Activated CD8-positive, alpha-beta memory T cell treated with anti-CD3 and anti-CD28 coated beads for 1 hour (primary cell): ENCODE measurements around the gene HAPLN2.
"Not testable (repeated sequence)": the region's sequence is repeated elsewhere in the genome, so short reads cannot be mapped to it uniquely, and the experiment has no call there.

Experiments used
- DNase-seq, 2 donors: peaks; one replicate each; pipeline ENCODE4 v3.0.0-alpha.2; 2020; ENCODE audit warnings: low read depth in 1 of 2; ENCODE audit errors: extremely low read depth in 1 of 2

HAPLN2 gene

DNA sequence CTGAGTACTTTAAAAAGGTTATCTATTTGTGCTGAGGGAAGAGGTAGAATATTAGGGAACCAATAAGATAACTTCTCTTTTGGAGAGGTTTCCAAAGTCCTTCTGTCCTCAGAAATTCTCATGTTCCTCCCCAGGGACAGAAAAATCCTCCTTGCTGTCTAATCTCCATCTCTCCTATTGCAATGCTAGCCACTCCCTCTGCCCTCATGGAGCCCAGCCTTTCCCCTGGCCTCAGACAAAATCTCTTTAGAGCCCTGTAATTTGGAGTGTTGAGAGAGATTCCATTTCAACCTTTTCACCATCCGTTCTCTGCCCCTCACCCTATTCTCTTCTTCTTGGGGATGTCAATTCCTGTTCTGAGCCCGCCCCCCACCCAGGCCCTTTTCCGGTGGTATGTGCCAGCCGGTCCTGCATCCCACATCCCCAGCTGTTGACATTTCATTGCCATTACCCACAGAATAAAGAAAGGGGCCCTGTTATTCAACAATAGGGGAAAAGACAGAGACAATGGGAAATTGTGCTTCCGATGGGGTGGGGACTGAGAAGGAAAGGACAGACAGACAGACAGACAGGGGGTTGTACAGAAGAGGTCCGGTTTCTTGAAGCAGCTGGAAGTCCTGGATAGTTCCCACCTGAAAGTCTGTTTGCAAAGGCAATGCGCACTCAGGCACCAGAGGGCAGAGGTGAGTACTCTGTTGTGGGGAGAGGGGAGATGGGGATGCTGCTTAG lies at the start of gene HAPLN2:
HAPLN2 (plus strand) TSS at position 563 of the 729 bp plus-strand sequence. CDS start 4,076 bp downstream, outside the sequence.
- no peak for DNase-seq

DNA sequence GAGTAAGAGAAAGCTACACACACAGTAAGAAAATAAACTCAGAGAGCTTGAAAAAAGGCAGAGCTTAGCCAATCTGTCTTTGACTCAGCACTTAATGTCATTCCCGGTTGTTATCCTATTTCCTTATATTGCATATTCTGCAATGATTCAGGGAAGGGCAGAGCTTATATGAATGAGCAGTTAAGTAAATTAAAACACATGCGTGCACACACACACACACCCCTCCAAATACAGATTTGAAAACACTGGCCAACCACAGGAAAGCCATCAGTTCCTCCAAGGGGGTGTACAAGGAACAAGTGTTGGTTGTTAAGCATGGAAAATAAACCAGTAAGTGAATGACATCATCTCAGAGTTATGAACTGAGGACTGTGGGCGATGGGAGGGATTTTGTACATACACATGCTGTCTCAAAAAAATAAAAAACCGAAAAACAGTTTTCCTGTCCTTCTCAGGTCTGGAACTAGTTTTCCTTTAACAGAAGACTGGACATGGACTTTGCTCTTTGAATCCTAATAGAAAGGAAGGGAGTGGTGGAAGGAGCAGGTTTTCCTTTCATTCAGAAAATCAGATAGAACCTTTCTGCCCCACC lies 47.9 kb upstream of the HAPLN2 start:
- DNase-seq = no peak

DNA sequence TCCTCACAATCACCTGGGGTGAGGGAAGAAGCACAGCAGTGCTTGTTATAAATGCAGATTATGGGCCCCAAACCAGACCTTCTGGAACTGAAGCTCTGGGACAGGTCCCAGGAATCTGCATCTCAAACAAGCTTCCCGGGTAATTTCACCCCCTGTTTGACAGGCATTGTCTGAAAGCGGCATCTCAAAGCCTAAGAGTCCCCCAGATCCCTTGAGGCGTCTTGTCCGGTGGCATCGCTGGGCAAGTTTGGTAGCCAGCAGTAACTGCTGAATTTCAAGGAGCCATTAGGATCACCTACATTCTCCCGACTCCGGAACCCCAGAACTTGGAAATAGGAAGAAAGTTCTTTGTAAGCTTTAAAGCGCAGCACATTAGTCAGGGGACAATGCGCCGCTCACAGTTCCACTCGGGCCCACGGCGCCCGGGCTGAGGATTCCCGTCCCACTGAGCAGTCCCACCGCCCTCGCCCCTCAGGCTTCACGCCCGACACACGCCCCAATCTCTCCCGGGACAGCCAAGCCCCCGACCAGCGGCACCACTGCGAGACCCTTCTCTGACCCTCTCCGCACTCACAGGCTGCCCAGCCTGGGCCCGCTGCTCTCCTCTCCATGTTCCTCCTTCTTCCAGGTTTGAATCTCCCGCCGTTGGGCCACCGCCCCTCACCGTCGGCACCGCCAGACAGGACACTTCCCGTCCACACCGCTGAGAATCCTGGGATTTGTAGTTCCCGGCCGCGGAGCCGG lies 47.1 kb upstream of the HAPLN2 start, which contains the start of gene IQGAP3:
IQGAP3 (minus strand) TSS at position 647 of the 744 bp plus-strand sequence; CDS start at position 611, 36 bp downstream.
- DNase-seq = peak; percentile 27 to 49

DNA sequence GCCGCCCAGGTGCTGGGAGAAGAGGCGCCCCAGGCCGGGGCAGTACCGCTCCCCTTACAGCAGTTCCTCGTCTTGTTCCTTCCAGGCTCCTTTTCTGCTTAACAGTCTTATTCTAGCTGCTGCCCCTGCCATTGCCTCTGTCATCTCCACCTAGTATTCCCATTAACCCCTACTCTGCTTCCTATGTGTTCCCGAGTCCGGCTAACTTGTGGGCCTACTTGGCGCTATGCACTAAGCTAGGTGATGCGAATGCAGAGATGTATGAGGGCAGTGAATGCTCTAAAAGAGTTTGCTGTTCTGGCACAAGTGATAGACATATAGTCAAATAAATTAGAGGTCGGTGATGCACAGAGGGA lies 46.6 kb upstream of the HAPLN2 start:
- DNase-seq = no peak

DNA sequence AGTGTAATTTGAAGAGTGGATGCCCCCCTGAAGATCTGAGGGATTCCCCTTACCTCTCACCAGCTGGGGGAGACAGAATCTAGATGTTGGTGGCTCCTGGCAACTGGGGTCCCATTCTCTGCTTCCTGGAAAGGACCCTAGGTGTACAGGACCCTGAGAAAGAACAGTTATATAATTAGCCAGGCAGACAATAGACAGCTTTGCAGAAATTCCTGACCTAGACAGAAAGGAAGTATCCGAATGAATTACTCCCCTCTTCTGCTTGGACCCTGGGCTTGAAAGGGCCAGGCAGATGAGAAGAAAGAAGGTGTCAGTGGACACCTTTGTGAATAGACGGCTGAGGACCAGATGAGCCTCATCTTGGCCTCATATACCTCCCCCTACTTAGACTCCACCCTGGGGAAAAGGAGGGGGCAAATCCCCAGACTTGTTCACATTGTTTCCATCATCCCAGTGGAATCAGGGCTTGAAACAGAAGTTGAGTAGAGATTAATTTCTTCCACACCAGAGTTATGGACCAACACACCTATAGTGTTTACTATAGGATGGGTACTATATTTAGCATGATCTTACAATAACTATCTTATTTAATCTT lies 45.1 kb upstream of the HAPLN2 start:
- no peak for DNase-seq

DNA sequence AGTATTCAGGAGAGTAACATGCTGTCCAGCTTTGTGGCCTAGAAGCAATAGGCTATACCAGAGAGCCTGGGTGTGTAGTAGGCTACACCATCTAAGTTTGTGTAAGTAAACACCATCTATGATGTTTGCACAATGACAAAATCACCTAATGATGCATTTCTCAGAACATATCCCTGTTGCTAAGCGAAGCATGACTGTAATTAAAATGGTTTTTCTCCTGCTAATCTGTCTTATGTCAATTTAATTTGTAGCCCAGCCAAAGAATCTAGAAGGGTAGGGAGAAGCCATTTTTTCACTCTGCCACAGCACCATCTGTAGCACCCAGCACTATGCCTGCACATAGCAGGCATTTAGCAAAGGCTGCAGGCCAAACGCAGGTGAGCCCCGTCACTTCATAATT lies 41.7 kb upstream of the HAPLN2 start:
- DNase-seq = no peak

DNA sequence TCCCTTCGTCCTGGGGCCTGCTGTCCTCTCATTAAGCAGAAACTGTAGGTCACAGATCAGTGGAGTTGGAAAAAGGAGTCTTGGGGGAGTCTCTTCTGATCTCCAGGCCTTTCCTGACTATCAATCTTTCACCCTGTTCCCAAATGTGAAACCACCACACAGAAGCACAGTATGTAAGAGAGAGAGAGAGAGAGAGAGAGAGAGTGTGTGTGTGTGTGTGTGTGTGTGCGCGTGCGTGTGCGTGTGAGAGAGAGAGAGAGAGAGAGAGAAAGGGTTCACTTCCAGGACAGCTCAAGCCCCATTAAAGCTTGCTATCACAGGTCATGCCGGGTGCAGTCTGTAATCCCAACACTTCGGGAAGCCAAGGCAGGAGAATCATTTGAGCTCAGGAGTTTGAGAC lies 41.2 kb upstream of the HAPLN2 start:
- DNase-seq = no peak

DNA sequence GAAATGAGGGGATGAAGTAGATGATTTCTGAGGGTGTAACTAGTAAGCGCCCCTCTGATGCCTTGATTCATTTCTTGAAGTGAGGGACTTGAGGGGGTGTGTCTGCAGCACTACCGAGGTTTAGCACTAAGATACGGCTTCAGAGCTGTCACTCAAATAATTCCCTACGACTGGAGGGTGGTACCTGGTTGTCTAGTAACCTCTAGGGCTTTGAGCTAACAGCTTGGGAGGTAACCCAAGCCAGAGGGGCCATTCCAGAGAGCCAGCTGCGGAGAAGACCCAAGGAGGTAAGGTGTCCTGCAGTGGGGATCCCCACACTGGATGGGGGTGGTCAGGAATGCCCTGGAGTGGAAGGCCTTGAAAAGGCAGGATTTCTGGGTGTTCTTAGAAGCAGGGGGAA lies 39.7 kb upstream of the HAPLN2 start, which contains the start of gene TTC24:
TTC24 (plus strand) TSS at position 252 of the 400 bp plus-strand sequence. CDS start 1,642 bp downstream, outside the sequence.
- no peak for DNase-seq

DNA sequence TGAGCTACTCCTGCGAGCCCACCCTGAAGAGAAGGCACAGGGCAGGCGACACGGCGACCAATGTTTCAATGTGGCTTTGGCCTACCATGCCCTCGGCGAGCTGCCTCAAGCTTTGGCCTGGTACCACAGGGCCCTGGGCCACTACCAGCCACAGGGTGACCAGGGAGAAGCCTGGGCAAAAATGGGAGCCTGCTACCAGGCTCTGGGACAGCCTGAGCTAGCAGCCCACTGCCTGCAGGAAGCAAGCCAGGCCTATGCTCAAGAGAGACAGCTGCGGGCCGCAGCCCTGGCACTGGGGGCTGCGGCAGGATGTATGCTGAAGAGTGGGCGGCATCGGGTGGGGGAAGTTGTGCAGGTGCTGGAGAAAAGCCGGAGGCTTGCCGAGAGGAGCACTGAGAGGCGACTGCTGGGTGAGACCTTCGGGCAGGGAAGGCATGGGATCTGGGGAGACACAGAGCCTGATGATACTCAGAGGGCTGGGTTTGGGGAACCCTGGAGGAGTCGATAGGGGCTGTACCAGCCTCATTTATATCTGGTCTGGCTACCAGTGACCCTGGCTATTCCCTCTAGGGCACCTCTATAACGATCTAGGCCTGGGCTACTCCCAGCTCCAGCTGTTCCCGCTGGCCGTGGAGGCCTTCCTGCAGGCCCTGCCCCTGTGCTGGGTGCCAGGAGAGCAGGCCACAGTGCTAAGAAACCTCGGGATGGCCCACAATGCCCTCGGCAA lies 37.4 kb upstream of the HAPLN2 start:
- no peak for DNase-seq

DNA sequence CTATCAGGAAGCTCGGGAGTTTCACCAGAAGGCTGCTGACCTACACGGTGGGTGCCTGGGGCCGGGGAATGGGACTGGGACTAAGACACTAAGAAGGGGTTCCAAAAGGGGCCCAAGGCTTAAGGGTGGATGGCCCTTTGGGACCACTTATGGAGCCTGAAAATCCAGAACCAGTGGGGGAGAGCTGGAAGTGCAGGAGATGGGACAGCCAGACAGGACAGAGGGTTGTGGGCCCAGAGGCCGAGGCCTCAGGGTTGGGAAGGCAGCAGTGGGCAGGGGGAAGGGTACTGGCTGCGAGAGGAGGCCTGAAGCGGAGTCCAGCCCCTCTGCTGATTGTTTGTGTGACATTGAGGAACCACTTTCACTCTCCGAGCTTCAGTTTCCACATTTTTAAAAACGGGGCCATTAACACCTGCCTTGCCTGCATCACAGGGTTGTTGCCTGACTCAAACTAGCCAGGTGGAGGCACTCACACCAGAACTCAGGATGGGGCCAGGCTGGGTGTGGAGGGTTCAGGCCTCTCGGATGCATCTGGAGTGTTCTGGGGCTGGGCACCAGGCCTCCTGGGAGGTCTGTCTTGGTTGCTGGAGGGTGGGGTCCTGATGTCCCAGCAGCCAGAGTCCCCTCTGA lies 36.7 kb upstream of the HAPLN2 start:
- no peak for DNase-seq

DNA sequence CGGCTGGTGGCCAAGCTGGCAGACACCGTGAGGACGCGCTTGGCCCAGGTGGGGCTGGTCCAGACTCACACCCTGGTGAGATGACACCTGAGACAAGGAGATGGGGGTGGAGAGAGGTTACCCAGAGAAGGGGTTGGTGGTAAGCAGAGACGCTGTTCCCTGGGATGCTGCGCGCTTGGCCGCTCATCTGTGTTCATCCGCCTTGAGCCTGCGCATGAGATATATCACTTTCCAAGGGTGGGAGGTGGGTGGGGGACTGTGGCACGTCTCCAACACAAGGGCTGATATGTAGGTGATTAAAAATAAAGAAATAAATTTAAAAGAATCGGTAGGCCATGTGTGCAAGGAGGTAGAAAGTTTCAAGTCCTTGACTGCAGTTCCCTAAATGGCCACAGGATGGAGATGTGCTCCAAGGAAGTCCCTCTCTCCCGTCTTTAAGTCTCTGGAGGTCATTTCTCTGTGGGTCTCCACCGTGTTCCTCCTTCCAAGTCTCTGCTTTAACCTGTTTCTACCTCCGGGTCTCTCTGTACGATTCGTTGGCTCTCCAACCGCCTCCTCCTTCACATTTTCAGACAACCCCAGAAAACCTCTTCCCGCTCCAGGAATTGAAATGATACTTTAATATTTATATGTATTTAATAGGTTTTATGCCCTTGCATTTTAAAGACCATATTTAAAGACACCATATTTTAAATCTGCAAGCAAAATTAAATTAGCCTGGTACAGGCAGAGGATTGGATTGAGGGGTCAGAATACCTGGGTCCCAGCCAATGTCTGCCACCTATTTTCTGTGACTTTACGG lies 35.2 kb upstream of the HAPLN2 start:
- peak; percentile 53 to 60 for DNase-seq

DNA sequence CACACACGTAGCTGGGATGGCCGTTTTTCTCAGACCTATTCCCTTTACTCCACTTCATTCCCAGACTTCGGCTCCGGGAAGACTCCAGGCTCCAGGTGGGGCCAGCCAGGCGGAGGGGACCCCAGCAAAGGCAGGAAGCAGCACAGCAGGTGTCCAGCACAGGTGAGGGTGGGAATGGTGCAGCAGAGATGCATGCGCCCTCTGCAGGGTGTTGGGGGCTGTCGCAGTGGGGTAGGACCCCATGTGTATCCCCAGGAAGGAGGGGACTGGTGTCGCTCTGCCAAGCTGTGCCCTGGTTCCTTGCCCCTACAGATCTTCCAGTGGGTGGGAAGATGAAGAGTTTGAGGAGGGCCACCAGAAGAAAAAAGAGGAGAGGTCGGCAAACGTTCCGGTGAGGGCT lies 34.4 kb upstream of the HAPLN2 start:
- no peak for DNase-seq

DNA sequence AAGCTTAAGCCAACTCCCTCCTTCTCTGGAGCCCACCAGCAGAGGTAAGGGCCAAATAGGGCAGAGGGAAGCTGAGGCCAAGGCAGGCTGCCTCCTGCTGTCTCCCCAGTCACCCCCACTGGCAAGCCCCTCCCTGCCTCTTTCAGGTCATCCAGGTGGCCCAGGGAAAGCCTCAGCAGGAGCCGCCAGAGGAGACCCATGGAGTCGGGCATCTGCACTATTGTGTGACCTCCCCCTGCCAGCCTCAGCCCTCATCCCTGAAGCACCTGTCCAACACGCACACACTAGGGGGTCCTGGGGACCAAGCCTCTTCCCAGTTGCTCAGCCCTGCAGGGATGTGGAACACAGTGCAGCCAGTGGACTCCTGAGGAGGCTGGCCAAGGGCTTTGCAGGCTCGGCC lies 32.9 kb upstream of the HAPLN2 start:
- no peak for DNase-seq

DNA sequence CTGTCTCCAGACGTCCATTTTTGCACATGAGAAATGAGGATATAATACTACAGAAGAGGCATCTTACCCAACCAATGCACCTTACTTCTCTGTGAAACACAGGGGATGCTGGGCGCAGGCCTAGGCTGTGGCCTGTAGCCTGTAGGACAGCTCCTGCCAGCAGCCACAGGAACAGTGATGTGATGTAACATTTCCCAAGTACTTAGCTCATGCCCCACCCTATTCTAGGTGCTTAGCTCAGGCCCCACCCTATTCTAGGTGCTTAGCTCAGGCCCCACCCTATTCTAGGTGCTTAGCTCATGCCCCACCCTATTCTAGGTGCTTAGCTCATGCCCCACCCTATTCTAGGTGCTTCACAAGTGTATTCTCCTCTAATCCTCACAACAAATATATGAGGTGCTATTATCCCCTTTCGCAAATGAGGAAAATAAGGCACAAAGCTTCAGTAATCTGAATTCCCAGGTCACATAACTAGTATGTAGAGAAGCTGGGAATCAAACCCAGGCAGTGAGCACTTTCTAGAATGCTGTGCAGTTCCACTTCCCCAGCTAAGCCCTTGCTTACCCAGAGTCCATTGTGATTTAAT lies 32.2 kb upstream of the HAPLN2 start:
- DNase-seq = no peak

DNA sequence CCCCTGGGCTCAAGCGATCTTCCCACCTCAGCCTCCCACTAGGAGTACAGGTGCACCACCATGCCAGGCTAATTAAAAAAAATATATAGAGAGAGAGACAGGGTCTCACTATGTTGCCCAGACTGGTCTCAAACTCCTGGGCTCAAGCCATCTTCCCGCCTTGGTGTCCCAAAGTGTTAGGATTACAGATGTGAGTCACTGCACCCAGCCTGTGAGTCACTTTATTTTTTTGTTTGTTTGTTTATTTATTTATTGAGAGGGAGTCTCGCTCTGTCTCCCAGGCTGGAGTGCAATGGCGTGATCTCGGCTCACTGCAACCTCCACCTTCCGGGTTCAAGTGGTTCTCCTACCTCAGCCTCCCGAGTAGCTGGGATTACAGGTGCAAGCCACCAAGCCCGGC lies 31.3 kb upstream of the HAPLN2 start:
- not testable (repeated sequence) for DNase-seq

DNA sequence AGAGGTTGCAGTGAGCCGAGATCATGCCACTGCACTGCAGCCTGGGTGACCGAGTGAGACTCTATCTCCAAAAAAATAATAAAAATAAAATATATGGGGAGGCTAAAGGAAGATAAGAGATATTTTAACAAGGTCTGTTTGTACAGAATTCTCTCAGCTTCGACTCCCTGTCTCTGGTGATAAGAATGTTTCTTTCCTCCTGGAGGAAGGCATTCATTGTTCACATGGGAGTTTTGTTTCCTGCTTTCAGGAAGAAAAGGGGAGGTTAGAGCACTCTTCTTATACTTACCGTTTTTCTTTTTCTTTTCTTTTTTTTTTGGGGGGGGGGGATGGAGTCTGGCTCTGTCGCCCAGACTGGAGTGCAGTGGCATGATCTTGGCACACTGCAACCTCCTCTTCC lies 29.7 kb upstream of the HAPLN2 start:
- DNase-seq = no peak

DNA sequence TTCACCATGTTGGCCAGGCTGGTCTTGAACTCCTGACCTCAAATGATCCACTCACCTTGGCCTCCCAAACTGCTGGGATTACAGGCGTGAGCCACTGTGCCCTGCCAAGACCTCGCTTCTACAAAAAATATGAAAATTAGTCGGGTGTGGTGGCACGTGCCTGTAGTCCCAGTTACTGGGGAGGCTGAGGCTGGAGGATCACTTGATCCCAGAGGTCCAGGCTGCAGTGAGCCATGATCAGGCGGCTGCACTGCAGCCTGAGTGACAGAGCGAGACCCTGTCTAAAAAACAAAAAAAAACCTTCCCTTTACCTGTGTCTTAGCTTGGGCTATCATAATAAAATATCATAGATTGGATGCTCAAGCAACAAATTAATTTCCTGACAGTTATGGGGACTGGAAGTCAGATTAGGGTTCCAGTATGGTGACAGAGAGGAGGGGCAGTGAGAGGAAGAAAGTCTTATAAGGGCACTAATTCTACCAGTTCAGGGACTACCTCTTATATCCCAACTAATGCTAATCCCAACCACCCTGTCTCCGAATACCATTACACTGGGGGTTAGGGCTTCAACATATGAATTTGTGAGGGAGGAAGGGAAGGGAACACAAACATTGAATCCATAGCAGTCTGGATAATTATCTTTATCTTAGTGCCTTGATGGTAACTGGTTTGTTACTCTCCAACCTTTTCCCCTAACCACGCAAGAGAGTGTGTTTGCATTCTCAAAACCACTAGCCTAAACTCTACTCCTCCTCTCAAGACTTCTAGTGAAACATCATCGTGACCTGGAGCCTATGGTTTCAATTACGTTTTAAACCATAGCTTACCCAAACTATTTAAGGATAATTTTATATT lies 28.7 kb upstream of the HAPLN2 start:
- DNase-seq = no peak

DNA sequence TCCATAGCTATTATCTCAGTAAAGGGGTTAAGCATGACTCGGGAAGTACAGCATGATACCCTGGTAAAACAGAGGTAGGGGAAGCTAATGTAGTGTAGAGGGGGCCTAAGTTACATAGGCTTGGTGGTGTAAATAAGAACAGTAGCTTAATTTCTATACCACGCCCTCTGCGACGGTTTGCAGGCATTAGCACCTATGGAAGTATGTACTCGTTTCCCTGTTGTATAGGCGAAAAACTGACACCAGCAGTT lies 28.1 kb upstream of the HAPLN2 start:
- DNase-seq = no peak
